ENCODE results near the gene LIMS2. TPM values are rescaled to one million over a fixed set of nuclear protein-coding genes. Genes with fewer than 3 reads are reported as not detected.

The LIMS2 gene
- total RNA-seq, 1 donor from 2014 or later, result 3.8 TPM

- Mint-ChIP-seq H3K27ac (ENCODE audit: unreplicated experiment) (no peak overlapping the region), H3K4me3 (ENCODE audit: unreplicated experiment) (no peak overlapping the region), H3K36me3 (ENCODE audit: low read depth, unreplicated experiment) (no peaks in the 10 kb centered on the region), H3K27me3 (ENCODE audit: unreplicated experiment) (peaks cover 5% of the 10 kb centered on the region), H3K9me3 (ENCODE audit: unreplicated experiment) (no peaks in the 10 kb centered on the region), H3K4me1 (ENCODE audit: unreplicated experiment) (no peaks in the 10 kb centered on the region)
- TF ChIP-seq CTCF (IDR thresholded peaks at IDR 0.05; ENCODE audit: unreplicated experiment), result no peak
- no peak for DNase-seq (ENCODE audit: low spot score)
These were observed 85.5 kb downstream of the LIMS2 start for GRCh38 chr2:127589841-127590240.

- no peak overlapping the region for H3K4me3 Mint-ChIP-seq (ENCODE audit: unreplicated experiment)
- DNase-seq (ENCODE audit: low spot score), result no peak
- TF ChIP-seq CTCF (IDR thresholded peaks at IDR 0.05; ENCODE audit: unreplicated experiment), result no peak
- H3K27ac Mint-ChIP-seq (ENCODE audit: unreplicated experiment), result no peak overlapping the region
- no peaks in the 10 kb centered on the region for H3K9me3 Mint-ChIP-seq (ENCODE audit: unreplicated experiment)
- no peaks in the 10 kb centered on the region for H3K36me3 Mint-ChIP-seq (ENCODE audit: low read depth, unreplicated experiment)
- H3K27me3 Mint-ChIP-seq (ENCODE audit: unreplicated experiment), result peaks cover 4% of the 10 kb centered on the region
- no peaks in the 10 kb centered on the region for H3K4me1 Mint-ChIP-seq (ENCODE audit: unreplicated experiment)
These were observed 86.0 kb downstream of the LIMS2 start for GRCh38 chr2:127589358-127589757.

Other genes with a start within 250 kb of the LIMS2 start
- 50.5 TPM for gene IWS1, start 149.0 kb downstream of the LIMS2 start, total RNA-seq (ENCODE audit: unreplicated experiment)
- gene MYO7B, start 139.8 kb downstream of the LIMS2 start, total RNA-seq (ENCODE audit: unreplicated experiment), result 0.90 TPM
- 0.15 TPM for gene GPR17, start 29.4 kb downstream of the LIMS2 start, total RNA-seq (ENCODE audit: unreplicated experiment)
- 4.9 TPM for gene SFT2D3, start 26.0 kb upstream of the LIMS2 start, total RNA-seq (ENCODE audit: unreplicated experiment)
- 52.1 TPM for gene WDR33, start 135.6 kb upstream of the LIMS2 start, total RNA-seq (ENCODE audit: unreplicated experiment)
- gene POLR2D, start 182.6 kb upstream of the LIMS2 start, total RNA-seq (ENCODE audit: unreplicated experiment), result 24.4 TPM
- gene AMMECR1L, start 210.4 kb upstream of the LIMS2 start, total RNA-seq (ENCODE audit: unreplicated experiment), result 26.3 TPM